Neural cell (in vitro differentiated cells): ENCODE data around the gene PNPLA3.

Source experiments
- POLR2AphosphoS5 ChIP-seq: IDR thresholded peaks from 2 replicates; pipeline ENCODE4 v1.6.1; 2012
- REST ChIP-seq: IDR thresholded peaks from 2 replicates; pipeline ENCODE4 v1.6.1; 2012; ENCODE audit warnings: borderline replicate concordance
- TAF1 ChIP-seq: IDR thresholded peaks from 2 replicates; pipeline ENCODE4 v1.6.1; 2012; ENCODE audit warnings: low read depth
- TF ChIP-seq, protein P1 (sequence below): fragments of 450-650 bp; IDR thresholded peaks from 2 replicates; pipeline ENCODE4 v1.5.1; 2014; ENCODE audit warnings: antibody characterized with exemption, mild to moderate bottlenecking, moderate library complexity; ENCODE audit not compliant: poor library complexity, severe bottlenecking

GRCh38 chr22:43885786-43886185 is 37.8 kb upstream of the PNPLA3 start:
- TF ChIP-seq REST (no peak), POLR2AphosphoS5 (no peak), TAF1 (no peak)
- TF ChIP-seq, protein P1, sequence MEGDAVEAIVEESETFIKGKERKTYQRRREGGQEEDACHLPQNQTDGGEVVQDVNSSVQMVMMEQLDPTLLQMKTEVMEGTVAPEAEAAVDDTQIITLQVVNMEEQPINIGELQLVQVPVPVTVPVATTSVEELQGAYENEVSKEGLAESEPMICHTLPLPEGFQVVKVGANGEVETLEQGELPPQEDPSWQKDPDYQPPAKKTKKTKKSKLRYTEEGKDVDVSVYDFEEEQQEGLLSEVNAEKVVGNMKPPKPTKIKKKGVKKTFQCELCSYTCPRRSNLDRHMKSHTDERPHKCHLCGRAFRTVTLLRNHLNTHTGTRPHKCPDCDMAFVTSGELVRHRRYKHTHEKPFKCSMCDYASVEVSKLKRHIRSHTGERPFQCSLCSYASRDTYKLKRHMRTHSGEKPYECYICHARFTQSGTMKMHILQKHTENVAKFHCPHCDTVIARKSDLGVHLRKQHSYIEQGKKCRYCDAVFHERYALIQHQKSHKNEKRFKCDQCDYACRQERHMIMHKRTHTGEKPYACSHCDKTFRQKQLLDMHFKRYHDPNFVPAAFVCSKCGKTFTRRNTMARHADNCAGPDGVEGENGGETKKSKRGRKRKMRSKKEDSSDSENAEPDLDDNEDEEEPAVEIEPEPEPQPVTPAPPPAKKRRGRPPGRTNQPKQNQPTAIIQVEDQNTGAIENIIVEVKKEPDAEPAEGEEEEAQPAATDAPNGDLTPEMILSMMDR, result no peak
